ENCODE results near the gene RSPO4. TPM values are rescaled to one million over a fixed set of nuclear protein-coding genes. Genes with fewer than 3 reads are reported as not detected.
A peak's percentile ranks its signal among the peaks of the same experiment; 100 is the strongest.

RSPO4 gene
- total RNA-seq, 1 donor from 2014 or later = 5.7 TPM

- Histone ChIP-seq H3K4me3 (no peak overlapping the region), H3K27ac (no peak overlapping the region), H3K27me3 (ENCODE audit: low read depth) (peaks cover 21% of the 10 kb centered on the region), H3K4me1 (no peaks in the 10 kb centered on the region), H3K9me3 (no peaks in the 10 kb centered on the region), H3K36me3 (no peaks in the 10 kb centered on the region)
- intact Hi-C loops (cut with DNase I) = no loop called here
- no peak for TF ChIP-seq CTCF (IDR thresholded peaks at IDR 0.05)
- no peak for DNase-seq
- no peak for ATAC-seq
These were observed 6.9 kb downstream of the RSPO4 start for GRCh38 chr20:995170-995569.

- Histone ChIP-seq H3K4me1 (no peaks in the 10 kb centered on the region), H3K9me3 (no peaks in the 10 kb centered on the region), H3K27me3 (ENCODE audit: low read depth) (peaks cover 5% of the 10 kb centered on the region), H3K36me3 (no peaks in the 10 kb centered on the region), H3K27ac (no peak overlapping the region), H3K4me3 (no peak overlapping the region)
- intact Hi-C loops (cut with DNase I) = no loop called here
- ATAC-seq (no peak), DNase-seq (peak; percentile 22)
- no peak for TF ChIP-seq CTCF (IDR thresholded peaks at IDR 0.05)
These were observed 9.1 kb downstream of the RSPO4 start for GRCh38 chr20:992801-993535.

- no peaks in the 10 kb centered on the region for H3K36me3 ChIP-seq
- H3K4me3 ChIP-seq = no peak overlapping the region
- H3K27me3 ChIP-seq (ENCODE audit: low read depth) = peaks cover 5% of the 10 kb centered on the region
- ATAC-seq (no peak), DNase-seq (no peak)
- no peak overlapping the region for H3K27ac ChIP-seq
- no peaks in the 10 kb centered on the region for H3K9me3 ChIP-seq
- TF ChIP-seq CTCF (IDR thresholded peaks at IDR 0.05) = no peak
- intact Hi-C loops (cut with DNase I) = no loop called here
- H3K4me1 ChIP-seq = no peaks in the 10 kb centered on the region
These were observed 10.3 kb downstream of the RSPO4 start for GRCh38 chr20:991850-992249.

GRCh38 chr20:990293-990959 lies 11.7 kb downstream of the RSPO4 start:
- ATAC-seq = no peak
- intact Hi-C loops (cut with DNase I) = no loop called here

GRCh38 chr20:988272-988671 lies 13.8 kb downstream of the RSPO4 start:
- no peaks in the 10 kb centered on the region for H3K36me3 ChIP-seq
- no peak overlapping the region for H3K27ac ChIP-seq
- no peak for TF ChIP-seq CTCF (IDR thresholded peaks at IDR 0.05)
- H3K4me3 ChIP-seq = no peak overlapping the region
- DNase-seq (peak; percentile 7), ATAC-seq (no peak)
- intact Hi-C loops (cut with DNase I) = no loop called here
- peaks cover 5% of the 10 kb centered on the region for H3K27me3 ChIP-seq (ENCODE audit: low read depth)
- H3K9me3 ChIP-seq = no peaks in the 10 kb centered on the region
- no peaks in the 10 kb centered on the region for H3K4me1 ChIP-seq

More at GRCh38 chr20:990293-990959, 11.7 kb downstream of the RSPO4 start:
- no peak for TF ChIP-seq CTCF (IDR thresholded peaks at IDR 0.05)
- H3K4me3 ChIP-seq = no peak overlapping the region
- H3K9me3 ChIP-seq = no peaks in the 10 kb centered on the region
- no peaks in the 10 kb centered on the region for H3K36me3 ChIP-seq
- peak; percentile 20 for DNase-seq
- peaks cover 5% of the 10 kb centered on the region for H3K27me3 ChIP-seq (ENCODE audit: low read depth)
- H3K27ac ChIP-seq = no peak overlapping the region
- H3K4me1 ChIP-seq = no peaks in the 10 kb centered on the region

Data from lower lobe of right lung (tissue), 2 donors.